DOHH2 (cell line): ENCODE results near the gene GNB4.
A peak's percentile ranks its signal among the peaks of the same experiment; 100 is the strongest.

Source experiments
- H3F3A ChIP-seq: fragments of 200-600 bp; sonication (generic), shearing (Covaris generic); 2 replicates; pipeline ENCODE4 v1.6.0; 2016; ENCODE audit warnings: antibody characterized with exemption, mild to moderate bottlenecking; ENCODE audit not compliant: control insufficient read depth, insufficient read depth
- H3K27ac ChIP-seq: fragments of 200-600 bp; sonication (generic); 2 replicates; pipeline ENCODE4 v1.5.1; 2014; ENCODE audit warnings: low read depth, mild to moderate bottlenecking, low read length, moderate library complexity
- H3K27me3 ChIP-seq: fragments of 200-600 bp; sonication (generic); 2 replicates; pipeline ENCODE4 v1.6.1; 2014; ENCODE audit warnings: mild to moderate bottlenecking, low read length, mixed read lengths; ENCODE audit not compliant: control insufficient read depth
- H3K36me3 ChIP-seq: fragments of 200-600 bp; sonication (generic); 2 replicates; pipeline ENCODE4 v1.6.1; 2014; ENCODE audit warnings: mild to moderate bottlenecking, low read length, moderate library complexity, mixed read lengths; ENCODE audit not compliant: control insufficient read depth
- H3K4me1 ChIP-seq: fragments of 200-600 bp; sonication (generic); 2 replicates; pipeline ENCODE4 v1.6.1; 2014; ENCODE audit warnings: mild to moderate bottlenecking, low read length, mixed read lengths; ENCODE audit not compliant: control insufficient read depth
- H3K4me2 ChIP-seq: fragments of 200-600 bp; sonication (generic); 2 replicates; pipeline ENCODE4 v1.6.0; 2014; ENCODE audit warnings: mild to moderate bottlenecking, low read length, moderate library complexity
- H3K4me3 ChIP-seq: fragments of 200-600 bp; sonication (generic); 2 replicates; pipeline ENCODE4 v1.5.1; 2014; ENCODE audit warnings: mild to moderate bottlenecking, low read length, mixed read lengths
- H3K79me2 ChIP-seq: fragments of 200-600 bp; sonication (generic); 2 replicates; pipeline ENCODE4 v1.6.1; 2014; ENCODE audit warnings: mild to moderate bottlenecking, low read length, mixed read lengths; ENCODE audit not compliant: control insufficient read depth
- H3K9me2 ChIP-seq: fragments of 200-600 bp; sonication (generic); replicated peaks from 2 replicates; pipeline ENCODE4 v1.6.1; 2014; ENCODE audit warnings: mild to moderate bottlenecking, low read length, mixed read lengths; ENCODE audit not compliant: control insufficient read depth
- H3K9me3 ChIP-seq: fragments of 200-600 bp; sonication (generic); 2 replicates; pipeline ENCODE4 v1.6.1; 2014; ENCODE audit warnings: antibody characterized with exemption, low read length, mixed read lengths; ENCODE audit not compliant: control insufficient read depth, insufficient read depth
- H4K20me1 ChIP-seq: fragments of 200-600 bp; sonication (generic); 2 replicates; pipeline ENCODE4 v1.6.0; 2014; ENCODE audit warnings: low read depth, mild to moderate bottlenecking, antibody characterized with exemption, low read length, moderate library complexity; ENCODE audit not compliant: control insufficient read depth, insufficient read depth
- CTCF ChIP-seq: fragments of 200-600 bp; sonication (generic); IDR thresholded peaks from one replicate; pipeline ENCODE4 v1.5.1; 2014; ENCODE audit warnings: antibody characterized with exemption, mild to moderate bottlenecking, low read depth, low read length; ENCODE audit not compliant: poor library complexity, severe bottlenecking
- EZH2phosphoT487 ChIP-seq: fragments of 200-600 bp; sonication (generic); IDR thresholded peaks from 2 replicates; pipeline ENCODE4 v1.6.1; 2017; ENCODE audit warnings: borderline replicate concordance, mild to moderate bottlenecking, antibody characterized with exemption, low read length, moderate library complexity, mixed read lengths

The GNB4 gene

GRCh38 chr3:179449636-179450035 is 1.6 kb downstream of the GNB4 start:
- H3K9me2 ChIP-seq, result no peaks in the 10 kb centered on the region
- H3K27me3 ChIP-seq, result no peaks in the 10 kb centered on the region
- H3K4me3 ChIP-seq, result peak overlapping the region; percentile 91
- H3K27ac ChIP-seq, result no peak overlapping the region
- 0 out of 2 replicates have a peak, but pooled peaks cover 5% of the 10 kb centered on the region for H3K36me3 ChIP-seq
- H3K9me3 ChIP-seq, result no peaks in the 10 kb centered on the region
- H3K4me2 ChIP-seq, result peak overlapping the region; percentile 88
- peaks cover 61% of the 10 kb centered on the region for H3K79me2 ChIP-seq
- H3F3A ChIP-seq, result peaks cover 17% of the 10 kb centered on the region; the same call in 1 of the 2 replicates
- peaks cover 54% of the 10 kb centered on the region for H3K4me1 ChIP-seq
- TF ChIP-seq EZH2phosphoT487 (no peak), CTCF (no peak)
- H4K20me1 ChIP-seq, result no peaks in the 10 kb centered on the region; the same call in 1 of the 2 replicates

- peaks cover 77% of the 10 kb centered on the region for H3K79me2 ChIP-seq
- H3F3A ChIP-seq, result peaks cover 7% of the 10 kb centered on the region
- H3K27ac ChIP-seq, result no peak overlapping the region
- no peaks in the 10 kb centered on the region; the same call in 1 of the 2 replicates for H4K20me1 ChIP-seq
- no peak for TF ChIP-seq EZH2phosphoT487
- TF ChIP-seq CTCF, result no peak
- H3K9me2 ChIP-seq, result no peaks in the 10 kb centered on the region
- H3K4me1 ChIP-seq, result peaks cover 38% of the 10 kb centered on the region
- H3K9me3 ChIP-seq, result no peaks in the 10 kb centered on the region
- H3K4me3 ChIP-seq, result no peak overlapping the region
- no peaks in the 10 kb centered on the region for H3K27me3 ChIP-seq
- no peak overlapping the region for H3K4me2 ChIP-seq
- 0 out of 2 replicates have a peak, but pooled peaks cover 8% of the 10 kb centered on the region for H3K36me3 ChIP-seq
These were observed 4.0 kb downstream of the GNB4 start for GRCh38 chr3:179447251-179447650.

GRCh38 chr3:179446501-179446900 is 4.8 kb downstream of the GNB4 start:
- no peaks in the 10 kb centered on the region; the same call in 1 of the 2 replicates for H4K20me1 ChIP-seq
- no peaks in the 10 kb centered on the region; the same call in 1 of the 2 replicates for H3F3A ChIP-seq
- no peaks in the 10 kb centered on the region for H3K9me3 ChIP-seq
- H3K9me2 ChIP-seq, result no peaks in the 10 kb centered on the region
- H3K79me2 ChIP-seq, result peaks cover 82% of the 10 kb centered on the region
- H3K36me3 ChIP-seq, result 0 out of 2 replicates have a peak, but pooled peaks cover 8% of the 10 kb centered on the region
- no peak overlapping the region for H3K4me3 ChIP-seq
- no peaks in the 10 kb centered on the region for H3K27me3 ChIP-seq
- peaks cover 31% of the 10 kb centered on the region for H3K4me1 ChIP-seq
- H3K4me2 ChIP-seq, result no peak overlapping the region; the same call in 1 of the 2 replicates
- no peak overlapping the region for H3K27ac ChIP-seq
- TF ChIP-seq CTCF (peak; percentile 68), EZH2phosphoT487 (no peak)
